ENCODE data around the gene HYKK. TPM values are rescaled to one million over a fixed set of nuclear protein-coding genes. Genes with fewer than 3 reads are reported as not detected.
A peak's percentile ranks its signal among the peaks of the same experiment; 100 is the strongest.

HYKK gene
- total and polyA plus RNA-seq, 2 donors (not counting 1 experiment from before 2014, with no cell fraction given) = 0.28 to 0.42 TPM

DNA sequence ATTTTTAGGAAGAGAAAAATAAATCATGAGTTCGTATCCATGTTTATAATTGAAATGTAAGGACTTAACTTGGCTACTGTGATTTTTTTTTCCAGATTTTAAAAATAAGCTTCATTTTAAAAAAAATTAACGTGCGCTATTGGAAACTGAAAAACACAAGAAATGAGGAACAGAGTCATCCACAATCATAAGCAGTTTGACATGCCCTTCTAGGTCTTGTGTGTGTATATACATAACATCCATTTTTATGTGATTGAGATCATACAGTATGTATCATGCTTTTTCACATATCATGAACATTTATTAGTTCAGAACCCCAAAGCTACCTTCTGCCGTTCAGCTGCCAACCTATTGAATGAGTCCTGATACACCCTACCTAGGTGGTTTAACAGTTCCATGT, 46.6 kb upstream of the HYKK start:
- H3K4me1 Mint-ChIP-seq = peaks cover 43% of the 10 kb centered on the region
- ATAC-seq (ENCODE audit: low read depth) = no peak
- CTCF ChIA-PET = no interaction called here

More for the DNA sequence above, 46.6 kb upstream of the HYKK start:
- no peak overlapping the region for H2AFZ ChIP-seq (ENCODE audit: insufficient read depth, low read depth, low read length, poor library complexity, severe bottlenecking)
- H3K9me3 ChIP-seq (ENCODE audit: control extremely low read depth in 1 of 3, control insufficient read depth in 2 of 3, insufficient read depth in 1 of 3, low read length in 2 of 3) = no peaks in the 10 kb centered on the region
- Mint-ChIP-seq H3K4me3 (no peak overlapping the region), H3K27me3 (no peaks in the 10 kb centered on the region), H3K27ac (no peak overlapping the region), H3K9me3 (ENCODE audit: insufficient read depth) (no peaks in the 10 kb centered on the region)
- no peak overlapping the region for H3K4me3 ChIP-seq (ENCODE audit: control extremely low read depth in 1 of 5, extremely low read depth in 1 of 5, insufficient read depth in 1 of 5, low read depth in 2 of 5, low read length in 4 of 5)
- H3K4me2 ChIP-seq (replicated peaks; ENCODE audit: low read depth, low read length, poor library complexity, severe bottlenecking) = no peak overlapping the region
- H3K36me3 ChIP-seq (replicated peaks in 1 of 2; ENCODE audit: control extremely low read depth in 1 of 2, control insufficient read depth in 1 of 2, extremely low read depth in 1 of 2, insufficient read depth in 2 of 2, low read length in 1 of 2) = peaks cover 14 to 30% of the 10 kb centered on the region in 2 experiments
- no peaks in the 10 kb centered on the region for H3K27me3 ChIP-seq (replicated peaks in 1 of 4; ENCODE audit: control extremely low read depth in 1 of 4, control insufficient read depth in 3 of 4, insufficient read depth in 4 of 4, low read length in 3 of 4)
- H4K20me1 ChIP-seq (ENCODE audit: control insufficient read depth, insufficient read depth, low read length, poor library complexity, severe bottlenecking) = peaks cover 58% of the 10 kb centered on the region
- H3K4me1 ChIP-seq (ENCODE audit: control insufficient read depth in 2 of 2, insufficient read depth in 2 of 2, low read length in 2 of 2) = peaks cover 9 to 21% of the 10 kb centered on the region in 2 donors
- H3K27ac ChIP-seq (ENCODE audit: low read length in 2 of 2) = peak overlapping the region in 1 of 2 donors; percentile 59
- peak overlapping the region; percentile 28 for H3K9ac ChIP-seq (ENCODE audit: low read length)
- WGBS (ENCODE audit: insufficient coverage) = 78% methylated on average over 1 of the region's 4 CpGs
- no peak for DNase-seq
- TF ChIP-seq CTCF (IDR thresholded peaks at IDR 0.05) (no peak), EZH2 (IDR thresholded peaks at IDR 0.05; ENCODE audit: borderline replicate concordance, insufficient read depth, low read depth, low read length, poor library complexity, severe bottlenecking) (no peak)
- POLR2A ChIA-PET = no interaction called here
- peaks cover 77% of the 10 kb centered on the region for H3K79me2 ChIP-seq (ENCODE audit: control insufficient read depth, insufficient read depth, low read length)
- intact Hi-C loops (cut with micrococcal nuclease) = no loop called here
